Activated CD4-positive, CD25-positive, alpha-beta regulatory T cell (primary cell): ENCODE measurements around the gene SMG1.
"Not testable (repeated sequence)": the region's sequence is repeated elsewhere in the genome, so short reads cannot be mapped to it uniquely, and the experiment has no call there.

Experiments
- DNase-seq, 4 experiments: peaks; one replicate each; lab custom pipeline; 2025; lab: John Stamatoyannopoulos, UW

SMG1 gene

DNA sequence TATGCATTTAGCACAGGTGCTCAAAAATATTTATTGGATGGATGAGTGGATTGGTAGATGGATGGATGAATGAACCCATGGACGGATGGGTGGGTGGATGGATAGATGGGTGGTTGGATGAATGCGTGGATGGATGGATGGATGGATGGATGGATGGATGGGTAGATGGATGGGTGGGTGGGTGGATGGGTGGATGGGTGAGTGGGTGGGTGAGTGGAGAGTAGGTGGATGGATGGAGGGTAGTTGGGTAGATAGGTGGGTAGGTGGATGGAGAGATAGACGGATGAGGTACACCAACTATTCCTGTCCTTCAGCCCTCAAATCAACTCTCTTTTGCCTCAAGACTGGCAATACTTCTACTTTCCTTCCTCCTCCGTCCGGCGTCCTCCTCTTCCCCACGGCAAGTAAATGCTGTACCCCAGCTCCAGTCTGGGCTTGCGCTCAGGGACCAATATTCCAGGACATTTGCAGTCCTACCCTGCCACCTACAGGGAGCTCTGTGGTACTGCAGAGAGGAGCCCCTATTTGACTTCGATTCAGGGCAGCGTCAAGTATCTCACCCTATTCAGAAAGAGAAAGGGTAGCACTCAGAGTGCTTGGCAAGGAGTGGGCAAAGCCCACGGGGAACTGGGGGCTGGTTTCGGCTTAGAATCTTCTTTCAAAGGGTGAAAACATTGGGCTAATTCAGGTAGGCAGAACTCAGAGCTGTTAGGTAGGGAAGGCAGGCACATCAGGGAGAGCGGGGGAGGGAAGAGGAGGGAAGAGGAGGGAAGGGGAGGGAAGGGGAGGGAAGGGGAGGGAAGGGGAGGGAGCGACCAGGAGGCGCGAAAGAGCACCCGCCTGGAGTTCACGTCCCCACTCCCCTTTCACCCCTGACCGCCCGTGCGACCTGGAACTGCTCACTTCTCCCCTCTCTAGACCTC, 166.3 kb downstream of the SMG1 start:
- DNase-seq: not testable (repeated sequence)

DNA sequence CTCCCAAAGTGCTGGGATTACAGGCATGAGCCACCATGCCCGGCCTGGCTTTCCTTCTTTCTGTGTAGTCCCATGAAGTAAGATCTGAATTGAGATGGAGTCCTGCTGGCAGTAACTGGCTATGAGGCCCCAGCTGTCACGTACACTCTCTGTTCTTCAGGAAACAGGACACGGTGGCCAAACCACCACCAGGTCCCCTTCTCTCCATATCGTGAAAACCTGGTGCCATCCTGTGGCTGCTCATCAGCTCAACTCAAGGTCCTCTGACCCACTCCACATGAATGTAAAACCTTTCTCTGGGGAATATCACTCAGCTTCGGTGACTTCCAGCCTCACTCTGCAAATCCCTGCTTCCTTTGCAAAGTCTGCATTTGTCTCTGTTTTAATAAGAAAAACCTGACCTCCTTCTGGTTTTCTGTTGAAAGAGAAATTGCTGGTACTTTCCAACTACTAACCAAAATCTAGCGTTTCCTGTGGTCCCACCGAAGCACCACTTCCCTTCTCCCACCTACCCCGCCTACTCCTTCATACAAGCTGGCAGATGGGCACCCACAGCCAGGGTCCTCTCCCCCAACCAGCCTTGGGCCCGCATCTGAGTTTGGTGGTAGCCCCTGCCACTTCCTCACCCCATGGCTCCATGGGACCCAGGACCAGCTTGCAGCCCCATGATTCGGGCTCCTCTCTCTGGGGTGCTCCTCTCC, 168.1 kb downstream of the SMG1 start:
- not testable (repeated sequence) for DNase-seq

DNA sequence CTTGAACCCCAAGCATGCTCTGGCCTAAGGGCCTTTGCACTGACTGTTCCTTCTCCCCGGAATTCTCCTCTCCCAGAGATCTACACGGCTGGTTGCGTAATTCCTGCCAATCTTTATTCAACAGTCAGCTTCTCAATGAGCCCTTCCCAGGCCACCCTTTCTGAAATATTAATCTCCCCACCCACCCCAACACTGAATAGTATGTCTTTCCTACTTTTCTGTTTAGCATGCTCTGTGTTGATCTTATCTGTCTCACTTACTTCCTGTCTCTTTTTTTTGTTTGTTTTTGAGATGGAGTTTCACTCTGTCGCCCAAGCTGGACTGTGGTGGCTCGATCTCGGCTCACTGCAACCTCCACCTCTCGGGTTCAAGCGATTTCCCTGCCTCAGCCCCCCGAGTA, 169.6 kb downstream of the SMG1 start:
- not testable (repeated sequence) for DNase-seq
